NCI-H1436 treated with DMSO at 0.1 percent for 48 hours (cell line): ENCODE data around the gene TERT.
"Not testable (repeated sequence)": the region's sequence is repeated elsewhere in the genome, so short reads cannot be mapped to it uniquely, and the experiment has no call there.

ENCODE experiments used
- DNase-seq: peaks from one replicate; lab custom pipeline; 2025; lab: John Stamatoyannopoulos, UW

The TERT gene

DNA sequence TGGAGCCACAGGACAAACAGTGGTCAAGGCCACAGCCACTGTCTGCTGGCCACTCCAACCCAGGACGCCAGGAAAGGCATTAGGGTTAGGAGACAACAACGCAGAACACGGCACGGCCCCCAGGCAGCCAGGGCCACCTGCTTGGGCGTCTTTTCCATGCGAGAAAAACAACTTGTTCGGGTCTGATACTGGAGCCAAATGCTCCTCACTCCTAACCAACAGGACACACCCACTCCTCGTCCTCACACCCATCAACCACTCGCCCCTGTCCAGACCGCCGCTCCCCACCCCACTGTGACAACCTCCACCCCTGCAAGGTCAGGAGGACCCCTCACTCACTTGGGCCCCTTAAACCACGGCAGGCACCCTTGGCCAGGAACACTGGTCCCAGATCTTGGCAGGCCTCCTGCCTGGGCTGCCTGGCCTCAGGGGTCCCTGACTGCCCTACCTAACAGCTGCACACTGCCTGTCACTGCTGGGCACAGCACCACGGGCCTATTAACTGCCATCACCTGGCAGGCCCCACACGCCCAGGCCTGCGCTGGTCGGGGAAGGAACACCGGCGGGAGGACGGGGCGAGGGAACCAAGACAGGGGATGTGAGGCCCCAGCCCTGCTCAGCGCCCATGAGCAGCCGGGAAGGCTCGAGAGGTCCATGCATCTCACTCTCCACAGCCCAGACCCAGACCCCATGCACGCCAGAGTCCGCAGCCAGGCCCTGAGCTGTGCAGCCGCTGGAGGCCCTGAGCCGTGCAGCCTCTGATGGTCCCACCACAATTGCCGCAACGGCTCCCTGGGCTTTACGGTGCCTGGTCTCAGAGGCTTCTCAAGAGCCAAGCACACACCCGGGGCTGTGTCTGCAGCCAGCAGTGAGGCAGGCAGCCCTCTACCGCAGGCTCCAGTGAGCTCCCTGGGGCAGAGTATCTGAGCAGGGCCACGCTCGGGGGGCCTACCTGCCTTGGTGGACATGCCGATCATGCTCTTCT lies 36.3 kb upstream of the TERT start:
- no peak for DNase-seq

DNA sequence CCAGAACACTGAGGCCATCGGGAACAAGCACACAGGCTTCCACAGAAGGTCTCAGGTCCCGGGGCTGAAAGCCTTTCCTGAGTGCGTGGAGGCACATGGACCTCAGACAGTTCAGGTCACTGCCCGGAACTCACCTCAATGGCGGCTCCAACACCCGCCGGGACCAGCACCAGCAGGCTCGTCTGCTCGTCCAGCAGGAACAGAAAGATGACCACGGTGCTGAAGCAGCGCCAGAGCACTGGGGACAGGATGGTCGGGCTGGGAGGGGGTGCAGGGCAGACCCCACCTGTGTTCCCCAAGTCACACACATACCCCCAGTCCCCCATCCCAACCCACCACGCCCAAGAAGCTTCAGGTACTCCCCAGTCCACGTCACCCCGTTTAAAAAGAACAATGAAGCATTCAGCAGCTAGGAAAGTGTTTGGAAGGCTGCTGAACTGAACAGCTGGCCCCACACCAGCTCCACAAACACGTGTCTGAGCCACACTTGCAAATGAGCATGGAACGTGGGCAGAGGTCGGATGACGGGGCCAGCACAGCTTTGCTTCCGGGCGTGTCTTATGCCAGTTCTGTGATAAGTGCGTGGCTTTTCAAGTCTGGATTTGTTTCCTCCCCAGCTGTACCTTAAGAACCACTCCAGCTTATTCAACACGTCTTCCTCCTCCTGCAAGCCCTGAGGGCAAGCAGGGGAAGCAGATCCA lies 35.4 kb upstream of the TERT start:
- no peak for DNase-seq

DNA sequence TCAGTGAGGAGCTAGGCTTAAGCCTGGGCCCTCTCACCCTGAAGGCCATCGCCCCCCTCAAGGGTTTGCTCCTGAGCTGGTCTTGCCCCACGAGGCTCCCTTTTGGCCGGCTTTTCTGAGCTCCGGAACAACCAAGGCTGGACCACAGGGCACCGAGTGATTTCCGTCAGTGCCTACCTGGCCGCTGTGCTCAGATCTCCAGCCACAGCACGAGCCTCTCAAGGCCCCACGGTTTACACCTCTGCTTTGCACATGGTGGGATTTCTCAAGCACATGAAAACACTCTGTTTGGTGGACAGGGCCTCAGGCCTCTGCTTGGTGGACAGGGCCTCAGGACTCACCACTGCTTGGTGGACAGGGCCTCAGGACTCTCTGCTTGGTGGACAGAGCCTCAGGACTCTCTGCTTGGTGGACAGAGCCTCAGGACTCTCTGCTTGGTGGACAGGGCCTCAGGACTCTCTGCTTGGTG lies 34.3 kb upstream of the TERT start:
- DNase-seq, result no peak

DNA sequence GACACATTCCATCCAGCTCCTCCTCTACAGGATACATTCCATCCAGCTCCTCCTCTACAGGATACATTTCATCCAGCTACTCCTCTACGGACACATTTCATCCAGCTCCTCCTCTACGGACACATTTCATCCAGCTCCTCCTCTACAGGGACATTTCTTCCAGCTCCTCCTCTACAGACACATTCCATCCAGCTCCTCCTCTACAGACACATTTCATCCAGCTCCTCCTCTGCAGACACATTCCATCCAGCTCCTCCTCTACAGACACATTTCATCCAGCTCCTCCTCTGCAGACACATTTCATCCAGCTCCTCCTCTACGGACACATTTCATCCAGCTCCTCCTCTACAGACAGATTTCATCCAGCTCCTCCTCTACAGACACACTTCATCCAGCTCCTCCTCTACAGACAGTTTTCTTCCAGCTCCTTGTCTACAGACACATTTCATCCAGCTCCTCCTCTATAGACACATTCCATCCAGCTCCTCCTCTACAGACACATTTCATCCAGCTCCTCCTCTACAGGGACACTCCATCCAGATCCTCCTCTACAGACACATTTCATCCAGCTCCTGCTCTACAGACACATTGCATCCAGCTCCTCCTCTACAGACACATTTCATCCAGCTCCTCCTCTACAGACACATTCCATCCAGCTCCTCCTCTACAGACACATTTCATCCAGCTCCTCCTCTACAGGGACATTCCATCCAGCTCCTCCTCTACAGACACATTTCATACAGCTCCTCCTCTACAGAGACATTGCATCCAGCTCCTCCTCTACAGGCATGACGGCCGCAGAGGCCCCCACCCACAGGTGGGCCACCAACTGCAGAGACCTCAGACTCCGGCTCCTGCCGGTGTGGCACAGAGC lies 33.6 kb upstream of the TERT start:
- DNase-seq, result not testable (repeated sequence)

DNA sequence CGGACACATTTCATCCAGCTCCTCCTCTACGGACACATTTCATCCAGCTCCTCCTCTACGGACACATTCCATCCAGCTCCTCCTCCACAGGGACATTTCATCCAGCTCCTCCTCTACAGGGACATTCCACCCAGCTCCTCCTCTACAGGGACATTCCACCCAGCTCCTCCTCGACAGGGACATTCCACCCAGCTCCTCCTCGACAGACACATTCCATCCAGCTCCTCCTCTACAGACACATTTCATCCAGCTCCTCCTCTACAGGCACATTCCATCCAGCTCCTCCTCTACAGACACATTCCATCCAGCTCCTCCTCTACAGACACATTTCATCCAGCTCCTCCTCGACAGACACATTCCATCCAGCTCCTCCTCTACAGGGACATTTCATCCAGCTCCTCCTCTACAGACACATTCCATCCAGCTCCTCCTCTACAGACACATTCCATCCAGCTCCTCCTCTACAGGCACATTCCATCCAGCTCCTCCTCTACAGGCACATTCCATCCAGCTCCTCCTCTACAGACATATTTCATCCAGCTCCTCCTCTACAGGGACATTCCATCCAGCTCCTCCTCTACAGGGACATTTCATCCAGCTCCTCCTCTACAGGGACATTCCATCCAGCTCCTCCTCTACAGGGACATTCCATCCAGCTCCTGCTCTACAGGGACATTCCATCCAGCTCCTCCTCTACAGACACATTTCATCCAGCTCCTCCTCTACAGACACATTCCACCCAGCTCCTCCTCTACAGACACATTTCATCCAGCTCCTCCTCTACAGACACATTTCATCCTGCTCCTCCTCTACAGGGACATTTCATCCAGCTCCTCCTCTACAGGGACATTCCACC lies 32.3 kb upstream of the TERT start:
- DNase-seq, result not testable (repeated sequence)

DNA sequence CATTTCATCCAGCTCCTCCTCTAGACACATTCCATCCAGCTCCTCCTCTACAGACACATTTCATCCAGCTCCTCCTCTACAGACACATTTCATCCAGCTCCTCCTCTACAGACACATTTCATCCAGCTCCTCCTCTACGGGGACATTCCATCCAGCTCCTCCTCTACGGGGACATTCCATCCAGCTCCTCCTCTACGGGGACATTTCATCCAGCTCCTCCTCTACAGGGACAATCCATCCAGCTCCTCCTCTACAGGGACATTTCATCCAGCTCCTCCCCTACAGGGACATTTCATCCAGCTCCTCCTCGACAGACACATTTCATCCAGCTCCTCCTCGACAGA lies 31.6 kb upstream of the TERT start:
- not testable (repeated sequence) for DNase-seq

DNA sequence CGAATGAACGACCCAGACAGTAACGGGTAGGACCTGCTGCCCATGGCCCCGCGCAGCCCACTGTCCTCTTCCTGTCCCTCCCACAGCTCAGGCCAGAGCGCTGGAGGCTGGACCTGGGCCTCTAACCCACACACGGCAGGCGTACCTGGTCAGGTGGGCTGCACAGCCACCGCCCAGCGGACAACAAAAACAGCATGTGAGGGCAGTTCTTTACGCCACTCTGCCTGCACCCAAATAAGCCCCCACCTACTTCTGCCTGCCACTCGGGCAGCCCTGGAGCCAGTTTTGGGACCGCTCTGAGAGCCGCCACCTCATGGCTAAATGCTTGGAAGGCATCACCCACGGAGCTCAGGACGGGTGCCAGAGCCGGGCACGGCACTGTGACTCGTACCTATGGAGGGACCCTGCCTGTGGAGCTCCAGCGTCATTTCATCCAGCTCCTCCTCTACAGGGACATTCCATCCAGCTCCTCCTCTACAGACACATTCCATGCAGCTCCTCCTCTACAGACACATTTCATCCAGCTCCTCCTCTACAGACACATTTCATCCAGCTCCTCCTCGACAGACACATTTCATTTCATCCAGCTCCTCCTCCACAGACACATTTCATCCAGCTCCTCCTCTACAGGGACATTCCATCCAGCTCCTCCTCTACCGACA lies 31.1 kb upstream of the TERT start:
- DNase-seq, result no peak

DNA sequence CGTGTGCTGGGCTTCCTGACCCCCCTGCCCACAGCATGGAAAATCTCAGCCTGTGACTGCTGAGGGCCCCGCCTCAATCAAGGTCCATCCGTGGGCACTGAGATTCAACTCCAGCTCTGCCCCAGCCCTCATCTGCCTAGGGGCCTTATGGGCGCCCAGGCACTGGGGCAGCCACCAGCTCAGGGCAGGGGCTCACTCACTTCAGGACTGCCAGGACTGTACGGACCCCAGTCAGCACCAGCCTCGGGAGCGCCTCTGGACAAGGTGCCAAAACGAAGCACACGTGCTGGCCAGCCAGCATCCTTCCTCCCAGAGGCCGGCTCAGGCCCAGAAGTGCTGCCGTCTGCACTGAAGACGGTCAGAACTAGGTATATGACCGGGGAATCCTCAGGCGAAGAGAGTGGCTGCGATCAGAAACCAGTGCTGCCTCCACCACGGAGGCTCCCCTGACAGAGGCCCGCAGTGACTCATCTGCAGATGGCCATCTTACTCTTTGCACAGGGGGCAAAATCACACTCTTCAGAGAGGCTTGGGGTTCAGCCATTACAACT lies 30.4 kb upstream of the TERT start:
- no peak for DNase-seq

DNA sequence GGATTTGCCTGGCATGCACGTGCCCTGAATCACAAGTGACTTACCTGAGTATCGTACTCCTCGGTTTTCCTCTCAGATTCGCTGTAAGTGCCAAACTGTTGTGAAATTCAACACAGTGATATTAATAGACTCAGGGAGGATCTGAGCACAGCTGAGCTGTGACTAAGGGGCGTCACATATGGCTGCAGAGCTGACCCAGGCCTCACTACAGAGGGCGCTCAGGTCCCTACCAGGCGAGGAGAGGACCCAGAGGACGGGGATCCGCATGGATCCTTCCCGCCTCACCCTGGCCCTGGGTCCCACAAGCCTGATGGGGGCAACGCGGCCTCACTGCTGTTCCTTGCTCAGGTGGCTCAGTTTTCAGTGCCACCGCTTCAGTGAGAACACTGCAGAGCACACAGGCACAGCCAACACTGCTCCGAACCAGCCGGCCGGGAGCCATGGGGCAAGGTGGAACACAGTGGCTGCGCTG lies 29.9 kb upstream of the TERT start:
- DNase-seq, result no peak

DNA sequence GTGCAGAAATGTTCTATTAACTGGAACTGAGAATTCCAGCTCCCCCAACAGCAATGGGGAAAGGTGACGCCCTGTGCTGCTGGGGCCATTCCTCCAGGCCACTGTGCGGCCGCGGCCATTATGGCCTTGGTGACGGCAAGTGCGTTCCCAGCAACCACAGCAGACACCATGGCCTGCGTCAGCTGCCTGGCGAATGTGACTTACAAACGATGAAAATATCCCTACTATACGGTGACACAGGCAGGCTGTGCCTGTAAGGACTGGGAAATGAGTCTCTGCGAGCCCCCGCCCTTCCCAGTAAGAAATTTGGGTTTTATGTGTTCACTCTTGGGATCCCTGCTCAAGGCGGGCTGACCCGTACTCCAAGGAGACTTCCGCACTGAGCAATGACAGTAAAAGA lies 29.4 kb upstream of the TERT start:
- DNase-seq, result no peak

DNA sequence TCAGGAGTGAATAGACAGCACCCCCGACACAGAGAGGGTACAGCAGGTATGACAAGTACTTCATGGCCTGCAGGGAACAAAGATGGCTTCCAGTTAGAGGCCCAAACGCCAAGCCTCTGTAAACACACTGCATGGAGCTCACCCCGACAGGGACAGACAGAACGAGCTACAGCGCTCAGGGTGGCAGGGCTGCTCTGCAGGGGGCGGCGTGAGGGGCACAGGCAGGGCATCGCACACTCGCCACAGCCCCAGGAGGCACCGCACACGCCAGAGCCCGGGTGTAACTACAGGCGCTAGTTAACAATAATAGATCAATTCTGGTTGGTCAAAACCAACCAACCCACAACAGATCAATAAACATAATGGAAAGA lies 28.9 kb upstream of the TERT start:
- DNase-seq, result no peak

DNA sequence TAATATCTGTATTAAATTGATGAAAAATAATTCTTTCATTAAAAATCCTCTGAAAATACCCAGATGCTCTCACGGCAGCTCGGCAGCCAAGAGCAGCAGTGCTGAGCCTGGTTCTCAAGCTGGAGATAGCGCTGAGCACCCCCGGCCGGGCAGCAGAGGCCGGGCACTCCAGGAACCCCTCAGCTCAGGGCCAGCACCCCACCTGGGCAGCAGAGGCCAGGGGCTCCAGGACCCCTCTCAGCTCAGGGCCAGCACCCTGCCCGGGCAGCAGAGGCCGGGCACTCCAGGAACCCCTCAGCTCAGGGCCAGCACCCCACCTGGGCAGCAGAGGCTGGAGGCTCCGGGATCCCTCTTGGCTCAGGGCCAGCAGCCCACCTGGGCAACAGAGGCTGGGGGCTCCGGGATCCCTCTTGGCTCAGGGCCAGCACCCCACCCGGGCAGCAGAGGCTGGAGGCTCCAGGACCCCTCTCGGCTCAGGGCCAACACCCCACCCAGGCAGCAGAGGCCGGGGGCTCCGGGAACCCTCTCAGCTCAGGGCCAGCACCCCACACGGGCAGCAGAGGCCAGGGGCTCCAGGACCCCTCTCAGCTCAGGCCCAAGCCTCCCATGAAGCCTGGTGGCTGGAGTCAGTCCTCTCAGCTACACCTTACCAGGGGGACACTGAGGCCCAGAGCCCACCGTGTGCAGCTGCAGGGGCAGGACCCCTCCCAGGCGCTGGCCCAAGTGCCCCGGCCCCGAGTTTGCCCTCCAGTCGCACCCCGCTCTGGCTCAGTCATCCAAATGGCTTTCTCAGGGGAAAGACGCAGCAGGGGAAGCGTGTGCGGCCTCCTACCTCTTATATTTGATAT lies 28.3 kb upstream of the TERT start:
- no peak for DNase-seq

DNA sequence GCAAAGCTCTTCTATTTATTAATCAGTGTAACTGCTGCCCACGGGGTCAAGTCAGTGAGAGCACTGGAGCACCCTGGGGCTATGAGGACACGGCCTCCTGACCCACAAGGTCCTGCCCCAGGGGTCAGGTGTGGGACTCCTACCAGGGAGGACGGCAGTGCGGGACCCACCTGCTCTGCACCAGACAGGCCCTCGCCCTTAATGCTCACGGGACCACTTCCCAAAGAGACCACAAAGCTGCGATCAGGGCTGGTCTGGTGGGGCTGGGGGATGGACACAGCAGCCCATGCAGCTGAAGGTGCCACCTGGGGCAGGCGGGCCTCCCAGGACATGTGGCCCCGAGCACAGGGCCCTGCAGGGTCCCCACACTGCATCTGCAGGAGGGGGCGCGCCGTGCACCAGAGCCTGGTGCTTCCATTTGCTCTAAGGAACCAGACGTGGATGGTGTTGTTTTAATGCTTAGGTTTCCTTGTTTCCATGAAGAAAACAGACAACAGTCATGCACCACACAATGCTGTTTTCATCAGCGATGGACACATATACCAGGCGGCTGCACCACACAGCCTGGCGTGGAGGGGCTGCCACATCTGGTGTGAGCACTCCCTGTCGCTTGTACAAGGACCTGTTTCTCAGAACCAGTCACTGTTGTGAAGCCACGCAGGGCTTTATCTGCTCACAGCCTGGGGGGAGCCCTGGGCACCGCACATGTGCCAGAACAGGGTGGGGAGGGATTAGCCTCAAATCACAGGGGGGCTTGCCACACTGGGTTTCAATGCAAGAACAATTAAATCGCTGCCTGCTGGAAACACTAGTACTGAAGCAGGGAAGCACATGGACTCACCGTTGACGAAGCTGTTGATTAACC lies 27.4 kb upstream of the TERT start:
- DNase-seq, result no peak

DNA sequence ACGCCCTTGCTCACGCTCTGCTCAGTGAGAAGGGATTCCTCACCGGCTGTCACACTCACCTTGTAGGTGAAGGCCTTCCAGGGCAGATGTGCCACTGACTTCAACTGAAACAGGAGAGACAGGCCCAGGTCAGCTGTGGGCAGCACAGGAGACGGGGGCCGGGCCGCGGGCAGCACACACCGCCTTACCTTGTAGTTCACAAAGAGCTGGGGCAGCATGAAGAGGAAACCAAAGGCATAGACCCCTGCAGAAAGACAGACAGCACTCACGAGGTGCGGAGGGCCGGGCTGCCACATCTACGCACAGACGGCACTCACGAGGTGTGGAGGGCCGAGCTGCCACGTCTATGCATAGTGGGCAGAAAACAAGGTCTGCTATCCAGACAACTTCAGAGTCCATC lies 26.7 kb upstream of the TERT start:
- DNase-seq, result no peak

DNA sequence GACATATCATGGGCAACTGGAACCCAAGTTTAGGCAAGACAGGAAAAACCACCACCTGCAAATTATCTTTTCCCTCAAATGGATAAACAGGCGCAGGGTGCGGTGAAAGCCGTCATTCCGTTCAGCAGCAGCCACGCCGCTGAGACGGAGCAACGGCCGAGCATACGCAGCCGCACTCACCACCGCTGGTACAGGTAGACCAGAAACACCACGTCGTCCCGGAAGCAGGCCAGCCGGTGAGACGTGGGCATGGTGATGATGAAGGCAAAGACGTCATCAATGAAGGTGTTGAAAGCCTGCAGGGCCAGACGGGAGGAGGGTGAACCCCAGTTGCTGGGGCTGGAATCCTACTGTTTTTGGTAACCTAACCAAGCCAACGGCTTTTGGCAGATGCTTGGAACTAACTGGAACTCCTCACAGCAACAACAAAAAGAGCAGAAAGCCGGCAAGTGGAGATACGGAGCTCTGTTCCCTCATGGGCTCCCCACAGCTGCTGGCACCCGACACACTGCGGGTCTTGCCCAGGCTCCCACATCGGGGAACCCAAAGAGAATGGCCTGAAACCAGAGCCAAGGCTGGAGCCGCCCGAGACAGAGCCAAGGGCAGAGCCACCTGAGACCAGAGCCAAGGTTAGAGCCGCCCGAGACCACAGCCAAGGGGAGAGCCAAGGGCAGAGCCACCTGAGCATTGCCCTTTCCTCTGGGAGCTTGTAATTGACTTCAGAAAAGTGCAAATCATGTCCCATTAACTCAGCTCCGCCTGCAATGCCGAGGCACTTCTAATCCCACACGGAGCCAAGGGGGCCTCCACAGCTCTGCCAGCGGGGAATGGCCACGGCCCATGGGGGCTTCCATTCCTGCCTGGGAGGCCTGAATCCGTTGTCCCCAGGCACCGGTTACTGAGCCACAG lies 25.8 kb upstream of the TERT start:
- DNase-seq, result no peak

DNA sequence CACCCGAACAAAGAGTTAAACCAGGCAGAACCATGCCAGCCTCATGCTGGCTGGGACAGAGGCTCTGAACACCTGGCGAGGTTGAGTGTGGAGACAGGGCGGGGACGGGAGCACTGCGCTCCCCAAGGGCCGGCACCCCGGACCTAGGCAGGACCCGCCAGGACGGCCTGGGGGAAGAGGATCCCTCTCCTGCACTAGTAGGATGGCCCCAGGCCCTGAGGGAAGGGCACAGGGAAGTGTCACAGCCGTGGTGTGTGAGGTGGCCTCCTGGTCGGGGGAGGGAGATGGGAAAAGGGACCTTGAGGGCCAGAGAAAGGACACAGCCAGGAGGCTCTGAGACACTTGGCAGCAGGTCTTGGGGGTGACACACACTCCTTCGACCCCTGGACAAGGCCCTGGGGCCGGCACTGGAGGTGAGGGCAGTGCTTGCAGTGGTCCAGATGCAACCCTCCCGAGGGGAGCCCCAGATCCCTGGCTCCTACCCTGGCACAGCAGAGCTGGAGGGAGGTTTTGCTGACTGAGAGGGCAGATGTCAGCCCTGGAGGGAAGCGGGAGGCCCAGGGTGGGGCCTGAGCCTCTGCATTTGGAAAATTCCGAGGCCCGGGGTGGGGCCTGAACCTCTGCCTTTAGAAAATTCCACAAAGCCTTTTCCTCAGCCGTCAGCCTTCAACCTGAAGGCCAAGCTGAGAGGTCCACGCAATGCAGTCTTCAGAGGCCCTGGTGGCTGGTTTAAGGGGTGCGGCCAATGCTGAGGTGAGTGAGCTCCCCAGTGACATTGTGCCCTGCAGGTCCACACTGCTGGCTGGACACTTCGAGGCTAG lies 24.8 kb upstream of the TERT start:
- DNase-seq, result no peak
